ENCODE results near the gene WNT7B. TPM values are rescaled to one million over a fixed set of nuclear protein-coding genes. Genes with fewer than 3 reads are reported as not detected.

Gene WNT7B
- total and polyA plus RNA-seq, 2 of the 8 experiments (the other 6 are each of a cell fraction or from before 2014, with no cell fraction given), result 0.14 to 0.24 TPM

- no peak overlapping the region for H2AFZ ChIP-seq (ENCODE audit: low read length)
- ChIA-PET CTCF (ENCODE audit: partially characterized antibody) (interaction anchor here (0.6 to 4.4 kb wide), 11 partner anchors 9 to 332 kb away, joined by 3 to 21 read pairs (median 3); no protein-coding TSS in a partner anchor), POLR2A (ENCODE audit: partially characterized antibody) (interaction anchor here (0.6 to 1.1 kb wide), 3 partner anchors 10 to 156 kb away, joined by 3 to 5 read pairs (median 3); no protein-coding TSS in a partner anchor)
- TF ChIP-seq SP1 (IDR thresholded peaks at IDR 0.05; ENCODE audit: low read depth, low read length), result no peak
- no peak for TF ChIP-seq SUZ12 (IDR thresholded peaks at IDR 0.05; ENCODE audit: low read length)
- TF ChIP-seq FOSL1 (IDR thresholded peaks at IDR 0.05; ENCODE audit: insufficient read depth, low read depth, low read length), result no peak
- TF ChIP-seq EZH2 (IDR thresholded peaks at IDR 0.05; ENCODE audit: low read depth, low read length, severe bottlenecking), result no peak
- TF ChIP-seq KDM5A (IDR thresholded peaks at IDR 0.05; ENCODE audit: low read length), result no peak
- TF ChIP-seq HDAC6 (IDR thresholded peaks at IDR 0.05; ENCODE audit: low read depth, low read length), result no peak
- H2BK12ac ChIP-seq (ENCODE audit: low read depth, low read length), result no peak overlapping the region
- no peak overlapping the region for H3K4me2 ChIP-seq (ENCODE audit: insufficient read depth in 1 of 2, low read depth in 2 of 2, low read length in 2 of 2)
- H4K5ac ChIP-seq (ENCODE audit: insufficient read length, low read depth, low read length), result no peak overlapping the region
- H3K4me1 ChIP-seq (replicated peaks in 1 of 4; ENCODE audit: control insufficient read depth in 3 of 4, insufficient read depth in 4 of 4, low read length in 3 of 4), result no peaks in the 10 kb centered on the region; a peak in 1 of 7 replicates
- DNase-seq (ENCODE audit: low read depth in 1 of 2, low spot score in 2 of 2), result no peak
- WGBS, 2 experiments (ENCODE audit: extremely low coverage in 1 of 2, insufficient coverage in 1 of 2, insufficient read length in 1 of 2, insufficient replicate concordance in 2 of 2, low coverage in 1 of 2, low lambda C conversion rate in 2 of 2, missing lambda C conversion rate in 1 of 2), result 92% methylated on average over 32 of the region's 33 CpGs; no CpG with 5 or more reads in 1 of the 2 experiments
- no peaks in the 10 kb centered on the region for H3K23me2 ChIP-seq (ENCODE audit: low read depth, low read length)
- no peak overlapping the region for H3K9ac ChIP-seq (replicated peaks in 1 of 4; ENCODE audit: extremely low read depth in 1 of 4, low read depth in 3 of 4, low read length in 3 of 4)
- H3K56ac ChIP-seq (replicated peaks; ENCODE audit: insufficient read length, low read depth, low read length), result no peak overlapping the region
- no peak overlapping the region for H2AK5ac ChIP-seq (ENCODE audit: low read depth, low read length)
- H3K27me3 ChIP-seq (replicated peaks in 1 of 4; ENCODE audit: control insufficient read depth in 3 of 4, extremely low read depth in 1 of 4, insufficient read depth in 3 of 4, low read length in 3 of 4), result no peaks in the 10 kb centered on the region; a peak in 1 of 7 replicates
- peak overlapping the region; percentile 19 for H3K4ac ChIP-seq (replicated peaks; ENCODE audit: insufficient read length, low read depth, low read length)
- H3K36me3 ChIP-seq (ENCODE audit: control insufficient read depth in 2 of 4, insufficient read depth in 4 of 4, low read length in 3 of 4), result no peaks in the 10 kb centered on the region
- no peak overlapping the region for H2BK15ac ChIP-seq (ENCODE audit: low read length)
- no peak overlapping the region for H4K91ac ChIP-seq (replicated peaks; ENCODE audit: insufficient read length, low read length)
- H3K18ac ChIP-seq (ENCODE audit: extremely low read depth, low read length), result no peak overlapping the region; the same call in 1 of the 2 replicates
- H4K8ac ChIP-seq (ENCODE audit: extremely low read depth, insufficient read depth, low read length), result no peak overlapping the region
- H3K9me3 ChIP-seq (ENCODE audit: insufficient read depth in 2 of 2, low read depth in 1 of 2, low read length in 1 of 2), result no peaks in the 10 kb centered on the region
- H3K4me3 ChIP-seq (ENCODE audit: extremely low read depth in 1 of 4, insufficient read depth in 2 of 4, low read depth in 3 of 4, low read length in 4 of 4), result no peak overlapping the region
- H2BK20ac ChIP-seq (ENCODE audit: low read length), result no peak overlapping the region
- no peaks in the 10 kb centered on the region for H4K20me1 ChIP-seq (replicated peaks in 1 of 2; ENCODE audit: control insufficient read depth in 1 of 2, insufficient read depth in 2 of 2, low read length in 2 of 2)
- H3K14ac ChIP-seq (ENCODE audit: insufficient read length), result no peak overlapping the region
- no peak overlapping the region for H3K27ac ChIP-seq (ENCODE audit: low read depth, low read length)
- no peak overlapping the region for H2BK120ac ChIP-seq (replicated peaks; ENCODE audit: low read depth, low read length)
- H3K79me2 ChIP-seq (ENCODE audit: control insufficient read depth in 1 of 2, insufficient read depth in 2 of 2, low read length in 2 of 2), result no peaks in the 10 kb centered on the region
- H3K79me1 ChIP-seq (ENCODE audit: low read depth, low read length), result no peaks in the 10 kb centered on the region
- H3K23ac ChIP-seq (ENCODE audit: insufficient read length), result no peak overlapping the region
- no peak overlapping the region for H2BK5ac ChIP-seq (ENCODE audit: low read depth, low read length)
- no peak for FAIRE-seq
Measured at GRCh38 chr22:45905924-45906865, 70.8 kb downstream of the WNT7B start.
